GM23338 (cell line): ENCODE measurements around the gene GNB2.

ENCODE experiments used
- CREB1 ChIP-seq: fragments of 250-450 bp; sonication (Bioruptor Pico); IDR thresholded peaks from 2 replicates; pipeline ENCODE4 v1.5.0; 2020; ENCODE audit warnings: low read depth, mild to moderate bottlenecking, moderate library complexity
- EZH2 ChIP-seq: fragments of 200-600 bp; sonication (generic); IDR thresholded peaks from one replicate; pipeline ENCODE4 v1.8.0; 2017; ENCODE audit warnings: antibody characterized with exemption, mild to moderate bottlenecking, low read depth; ENCODE audit not compliant: unreplicated experiment
- EZH2phosphoT487 ChIP-seq: fragments of 200-600 bp; sonication (generic); IDR thresholded peaks from one replicate; pipeline ENCODE4 v1.8.1; 2018; ENCODE audit warnings: antibody characterized with exemption; ENCODE audit not compliant: unreplicated experiment
- POLR2AphosphoS5 ChIP-seq: IDR thresholded peaks from 2 replicates; pipeline ENCODE4 v1.6.1; 2016; ENCODE audit warnings: antibody characterized with exemption, low read depth
- ZNF114 ChIP-seq: fragments of 250-450 bp; sonication (Bioruptor Pico); IDR thresholded peaks from 2 replicates; pipeline ENCODE4 v1.5.0; 2020; ENCODE audit warnings: mild to moderate bottlenecking, moderate library complexity
- TF ChIP-seq, protein P1 (sequence below), 2 experiments: fragments of 200-600 bp in 1 of 2; sonication (generic) in 1 of 2; conservative IDR thresholded peaks; 2 replicates each; pipeline versions ENCODE4 v1.5.1 to v1.6.1; 2016 to 2017; ENCODE audit warnings: antibody characterized with exemption in 2 of 2, low read depth in 2 of 2, mild to moderate bottlenecking in 2 of 2, moderate library complexity in 1 of 2
- TF ChIP-seq, protein P2 (sequence below): IDR thresholded peaks from one replicate; pipeline ENCODE4 v1.6.1; 2018; ENCODE audit warnings: antibody characterized with exemption; ENCODE audit not compliant: unreplicated experiment

DNA sequence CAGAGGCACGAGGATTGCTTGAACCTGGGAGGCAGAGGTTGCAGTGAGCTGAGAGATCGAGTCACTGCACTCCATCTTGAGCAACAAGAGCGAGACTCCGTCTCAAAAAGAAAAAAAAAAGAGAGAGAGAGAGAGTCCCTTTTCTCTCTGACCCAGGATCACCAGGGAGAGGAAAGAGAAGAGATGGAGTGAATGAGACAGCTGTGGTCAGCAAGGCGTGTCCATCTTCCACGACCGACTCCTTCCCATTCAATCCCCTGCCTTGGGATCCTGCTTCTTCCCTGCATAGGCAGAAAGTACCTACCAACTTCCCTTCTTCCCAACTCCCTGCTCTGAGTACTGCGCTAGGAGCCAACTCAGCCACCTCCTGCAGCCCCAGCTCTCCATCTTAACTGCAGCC lies 54.7 kb downstream of the GNB2 start:
- TF ChIP-seq, protein P1, sequence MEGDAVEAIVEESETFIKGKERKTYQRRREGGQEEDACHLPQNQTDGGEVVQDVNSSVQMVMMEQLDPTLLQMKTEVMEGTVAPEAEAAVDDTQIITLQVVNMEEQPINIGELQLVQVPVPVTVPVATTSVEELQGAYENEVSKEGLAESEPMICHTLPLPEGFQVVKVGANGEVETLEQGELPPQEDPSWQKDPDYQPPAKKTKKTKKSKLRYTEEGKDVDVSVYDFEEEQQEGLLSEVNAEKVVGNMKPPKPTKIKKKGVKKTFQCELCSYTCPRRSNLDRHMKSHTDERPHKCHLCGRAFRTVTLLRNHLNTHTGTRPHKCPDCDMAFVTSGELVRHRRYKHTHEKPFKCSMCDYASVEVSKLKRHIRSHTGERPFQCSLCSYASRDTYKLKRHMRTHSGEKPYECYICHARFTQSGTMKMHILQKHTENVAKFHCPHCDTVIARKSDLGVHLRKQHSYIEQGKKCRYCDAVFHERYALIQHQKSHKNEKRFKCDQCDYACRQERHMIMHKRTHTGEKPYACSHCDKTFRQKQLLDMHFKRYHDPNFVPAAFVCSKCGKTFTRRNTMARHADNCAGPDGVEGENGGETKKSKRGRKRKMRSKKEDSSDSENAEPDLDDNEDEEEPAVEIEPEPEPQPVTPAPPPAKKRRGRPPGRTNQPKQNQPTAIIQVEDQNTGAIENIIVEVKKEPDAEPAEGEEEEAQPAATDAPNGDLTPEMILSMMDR (conservative IDR thresholded peaks at IDR 0.05; ENCODE audit: low read depth in 2 of 2) = no peak
- TF ChIP-seq EZH2 = no peak
- no peak for TF ChIP-seq CREB1
- TF ChIP-seq EZH2phosphoT487 = no peak
- TF ChIP-seq, protein P2, sequence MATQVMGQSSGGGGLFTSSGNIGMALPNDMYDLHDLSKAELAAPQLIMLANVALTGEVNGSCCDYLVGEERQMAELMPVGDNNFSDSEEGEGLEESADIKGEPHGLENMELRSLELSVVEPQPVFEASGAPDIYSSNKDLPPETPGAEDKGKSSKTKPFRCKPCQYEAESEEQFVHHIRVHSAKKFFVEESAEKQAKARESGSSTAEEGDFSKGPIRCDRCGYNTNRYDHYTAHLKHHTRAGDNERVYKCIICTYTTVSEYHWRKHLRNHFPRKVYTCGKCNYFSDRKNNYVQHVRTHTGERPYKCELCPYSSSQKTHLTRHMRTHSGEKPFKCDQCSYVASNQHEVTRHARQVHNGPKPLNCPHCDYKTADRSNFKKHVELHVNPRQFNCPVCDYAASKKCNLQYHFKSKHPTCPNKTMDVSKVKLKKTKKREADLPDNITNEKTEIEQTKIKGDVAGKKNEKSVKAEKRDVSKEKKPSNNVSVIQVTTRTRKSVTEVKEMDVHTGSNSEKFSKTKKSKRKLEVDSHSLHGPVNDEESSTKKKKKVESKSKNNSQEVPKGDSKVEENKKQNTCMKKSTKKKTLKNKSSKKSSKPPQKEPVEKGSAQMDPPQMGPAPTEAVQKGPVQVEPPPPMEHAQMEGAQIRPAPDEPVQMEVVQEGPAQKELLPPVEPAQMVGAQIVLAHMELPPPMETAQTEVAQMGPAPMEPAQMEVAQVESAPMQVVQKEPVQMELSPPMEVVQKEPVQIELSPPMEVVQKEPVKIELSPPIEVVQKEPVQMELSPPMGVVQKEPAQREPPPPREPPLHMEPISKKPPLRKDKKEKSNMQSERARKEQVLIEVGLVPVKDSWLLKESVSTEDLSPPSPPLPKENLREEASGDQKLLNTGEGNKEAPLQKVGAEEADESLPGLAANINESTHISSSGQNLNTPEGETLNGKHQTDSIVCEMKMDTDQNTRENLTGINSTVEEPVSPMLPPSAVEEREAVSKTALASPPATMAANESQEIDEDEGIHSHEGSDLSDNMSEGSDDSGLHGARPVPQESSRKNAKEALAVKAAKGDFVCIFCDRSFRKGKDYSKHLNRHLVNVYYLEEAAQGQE = no peak
- no peak for TF ChIP-seq POLR2AphosphoS5
- no peak for TF ChIP-seq ZNF114
